HG02623 (cell line): ENCODE data around the gene STRIP2.
"Not testable (repeated sequence)": the region's sequence is repeated elsewhere in the genome, so short reads cannot be mapped to it uniquely, and the experiment has no call there.

Experiments used
- ATAC-seq: cut with Tn5 transposase; IDR thresholded peaks from one replicate; pipeline ENCODE4 v1.9.1; 2021; ENCODE audit warnings: moderate library complexity; ENCODE audit not compliant: unreplicated experiment

Gene STRIP2

GRCh38 chr7:129525225-129525862 is 91.1 kb downstream of the STRIP2 start:
- no peak for ATAC-seq

- no peak for ATAC-seq
These were observed 95.4 kb downstream of the STRIP2 start for GRCh38 chr7:129529643-129530042.

GRCh38 chr7:129530795-129531391 is 96.7 kb downstream of the STRIP2 start:
- no peak for ATAC-seq

GRCh38 chr7:129531721-129532120 is 97.5 kb downstream of the STRIP2 start:
- ATAC-seq: no peak

GRCh38 chr7:129532375-129532774 is 98.1 kb downstream of the STRIP2 start:
- ATAC-seq: no peak

- not testable (repeated sequence) for ATAC-seq
These were observed 100.5 kb downstream of the STRIP2 start for GRCh38 chr7:129534558-129535274.

- ATAC-seq: no peak
These were observed 101.7 kb downstream of the STRIP2 start for GRCh38 chr7:129535896-129536295.

- no peak for ATAC-seq
These were observed 102.1 kb downstream of the STRIP2 start for GRCh38 chr7:129536323-129536722.
